Measurements from ENCODE around the gene SIMC1. TPM values are rescaled to one million over a fixed set of nuclear protein-coding genes. Genes with fewer than 3 reads are reported as not detected.
A peak's percentile ranks its signal among the peaks of the same experiment; 100 is the strongest.

Gene SIMC1
- total RNA-seq, 2 experiments from 2014 or later = 21.5 to 21.9 TPM

- peaks cover 5% of the 10 kb centered on the region for H3K4me1 Mint-ChIP-seq (ENCODE audit: low read depth)
- peaks cover 32% of the 10 kb centered on the region for H3K36me3 Mint-ChIP-seq (ENCODE audit: low read depth)
- intact Hi-C loops (cut with micrococcal nuclease) = no loop called here
- CTCF ChIA-PET = interaction anchor here (1.5 kb wide), 1 partner anchor 55 kb away, joined by 3 read pairs; no protein-coding TSS in a partner anchor
- H3K4me3 Mint-ChIP-seq = no peak overlapping the region
- DNase-seq (no peak), ATAC-seq (no peak)
- H3K9me3 Mint-ChIP-seq = no peaks in the 10 kb centered on the region
- no peaks in the 10 kb centered on the region for H3K27me3 Mint-ChIP-seq
- POLR2A ChIA-PET = no interaction called here
- H3K27ac Mint-ChIP-seq = no peak overlapping the region
- TF ChIP-seq, protein P1, sequence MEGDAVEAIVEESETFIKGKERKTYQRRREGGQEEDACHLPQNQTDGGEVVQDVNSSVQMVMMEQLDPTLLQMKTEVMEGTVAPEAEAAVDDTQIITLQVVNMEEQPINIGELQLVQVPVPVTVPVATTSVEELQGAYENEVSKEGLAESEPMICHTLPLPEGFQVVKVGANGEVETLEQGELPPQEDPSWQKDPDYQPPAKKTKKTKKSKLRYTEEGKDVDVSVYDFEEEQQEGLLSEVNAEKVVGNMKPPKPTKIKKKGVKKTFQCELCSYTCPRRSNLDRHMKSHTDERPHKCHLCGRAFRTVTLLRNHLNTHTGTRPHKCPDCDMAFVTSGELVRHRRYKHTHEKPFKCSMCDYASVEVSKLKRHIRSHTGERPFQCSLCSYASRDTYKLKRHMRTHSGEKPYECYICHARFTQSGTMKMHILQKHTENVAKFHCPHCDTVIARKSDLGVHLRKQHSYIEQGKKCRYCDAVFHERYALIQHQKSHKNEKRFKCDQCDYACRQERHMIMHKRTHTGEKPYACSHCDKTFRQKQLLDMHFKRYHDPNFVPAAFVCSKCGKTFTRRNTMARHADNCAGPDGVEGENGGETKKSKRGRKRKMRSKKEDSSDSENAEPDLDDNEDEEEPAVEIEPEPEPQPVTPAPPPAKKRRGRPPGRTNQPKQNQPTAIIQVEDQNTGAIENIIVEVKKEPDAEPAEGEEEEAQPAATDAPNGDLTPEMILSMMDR (IDR thresholded peaks at IDR 0.05) = no peak
Observed at GRCh38 chr5:176392526-176392925, 154.3 kb downstream of the SIMC1 start.

GRCh38 chr5:176394096-176394495 lies 155.9 kb downstream of the SIMC1 start:
- CTCF ChIA-PET = no interaction called here
- ATAC-seq (no peak), DNase-seq (no peak)
- Mint-ChIP-seq H3K9me3 (no peaks in the 10 kb centered on the region), H3K4me3 (no peak overlapping the region), H3K4me1 (ENCODE audit: low read depth) (peaks cover 3% of the 10 kb centered on the region), H3K27me3 (no peaks in the 10 kb centered on the region), H3K36me3 (ENCODE audit: low read depth) (peaks cover 23% of the 10 kb centered on the region), H3K27ac (no peak overlapping the region)
- POLR2A ChIA-PET = no interaction called here
- TF ChIP-seq, protein P1 (IDR thresholded peaks at IDR 0.05) = no peak
- intact Hi-C loops (cut with micrococcal nuclease) = no loop called here

DNA sequence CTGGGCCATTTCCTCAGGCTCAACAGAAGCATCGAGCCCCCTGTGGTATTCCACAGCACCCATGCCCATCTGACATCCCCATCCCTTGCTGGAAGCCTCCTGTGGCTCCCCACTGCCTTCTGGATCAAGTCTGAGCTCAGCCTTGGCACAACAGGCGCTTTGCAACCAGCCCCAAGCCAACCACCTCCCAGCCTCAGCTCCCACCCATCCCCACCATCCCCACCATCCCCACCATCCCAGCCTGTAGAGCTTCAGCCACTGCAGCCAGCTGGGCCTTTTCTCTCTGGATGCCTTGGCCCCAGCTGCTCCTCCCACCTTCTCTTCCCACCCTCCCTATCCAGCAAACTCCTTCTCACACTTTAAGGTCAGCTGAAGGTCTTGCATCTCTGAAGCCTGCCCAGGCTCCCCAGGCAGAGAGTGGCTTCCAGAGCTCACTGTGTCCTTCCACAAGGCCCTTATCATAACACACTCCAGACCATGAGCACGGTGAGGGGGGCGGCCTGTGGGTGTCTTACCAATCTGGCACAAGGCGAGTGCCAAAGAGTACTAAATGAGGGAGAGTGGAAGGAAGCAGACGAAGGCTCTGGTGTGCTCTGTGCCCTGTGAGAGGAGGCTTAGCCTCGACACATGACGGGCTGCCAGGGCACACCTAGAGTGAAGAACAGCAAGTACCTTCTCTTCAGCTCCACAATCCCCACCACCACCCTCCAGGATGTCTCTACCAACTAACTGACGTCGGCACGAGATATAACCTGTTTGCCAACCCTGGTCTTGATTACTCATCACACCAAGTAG lies 156.9 kb downstream of the SIMC1 start:
- intact Hi-C loops (cut with micrococcal nuclease) = no loop called here
- H3K27ac Mint-ChIP-seq = no peak overlapping the region
- H3K36me3 Mint-ChIP-seq (ENCODE audit: low read depth) = peaks cover 19% of the 10 kb centered on the region
- DNase-seq (no peak), ATAC-seq (no peak)
- H3K27me3 Mint-ChIP-seq = no peaks in the 10 kb centered on the region
- H3K9me3 Mint-ChIP-seq = no peaks in the 10 kb centered on the region
- TF ChIP-seq, protein P1 (IDR thresholded peaks at IDR 0.05) = no peak
- H3K4me3 Mint-ChIP-seq = no peak overlapping the region
- no peaks in the 10 kb centered on the region for H3K4me1 Mint-ChIP-seq (ENCODE audit: low read depth)
- POLR2A ChIA-PET = interaction anchor here (0.6 kb wide), 1 partner anchor 156 kb away, joined by 3 read pairs; no protein-coding TSS in a partner anchor
- CTCF ChIA-PET = no interaction called here

Small RNA genes lying within 50 kb of the gene (microRNA-seq; reads per million reads assigned to microRNA genes)
- 5.4 reads per million, percentile 22 among the genes with 10 or more reads in this experiment for gene MIR1271 (ENCODE audit: borderline microRNAs expressed, borderline replicate concordance)

Other genes with a start within 250 kb of the SIMC1 start
- 10 to 100 TPM; 39.4 to 40.8 TPM for gene KIAA1191, start 123.3 kb downstream of the SIMC1 start, total RNA-seq
- 10 to 100 TPM; 15.6 to 17.0 TPM for gene ARL10, start 127.1 kb downstream of the SIMC1 start, total RNA-seq
- gene NOP16, start 150.2 kb downstream of the SIMC1 start, total RNA-seq = 10 to 100 TPM; 71.8 to 75.1 TPM
- 100 to 1,000 TPM; 118 to 120 TPM for gene HIGD2A, start 150.3 kb downstream of the SIMC1 start, total RNA-seq
- gene CLTB, start 178.1 kb downstream of the SIMC1 start, total RNA-seq = 10 to 100 TPM; 48.2 to 48.6 TPM
- 10 to 100 TPM; 32.6 to 33.0 TPM for gene FAF2, start 210.0 kb downstream of the SIMC1 start, total RNA-seq

Data from activated CD8-positive, alpha-beta T cell treated with anti-CD3 and anti-CD28 coated beads for 36 hours (primary cell).